HG02885 (cell line): ENCODE results near the gene DNPH1.
A peak's percentile ranks its signal among the peaks of the same experiment; 100 is the strongest.

ENCODE experiments used
- ATAC-seq: cut with Tn5 transposase; IDR thresholded peaks from one replicate; pipeline ENCODE4 v1.9.1; 2021; ENCODE audit warnings: mild to moderate bottlenecking; ENCODE audit not compliant: unreplicated experiment, poor library complexity

DNPH1 gene, protein sequence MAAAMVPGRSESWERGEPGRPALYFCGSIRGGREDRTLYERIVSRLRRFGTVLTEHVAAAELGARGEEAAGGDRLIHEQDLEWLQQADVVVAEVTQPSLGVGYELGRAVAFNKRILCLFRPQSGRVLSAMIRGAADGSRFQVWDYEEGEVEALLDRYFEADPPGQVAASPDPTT

DNA sequence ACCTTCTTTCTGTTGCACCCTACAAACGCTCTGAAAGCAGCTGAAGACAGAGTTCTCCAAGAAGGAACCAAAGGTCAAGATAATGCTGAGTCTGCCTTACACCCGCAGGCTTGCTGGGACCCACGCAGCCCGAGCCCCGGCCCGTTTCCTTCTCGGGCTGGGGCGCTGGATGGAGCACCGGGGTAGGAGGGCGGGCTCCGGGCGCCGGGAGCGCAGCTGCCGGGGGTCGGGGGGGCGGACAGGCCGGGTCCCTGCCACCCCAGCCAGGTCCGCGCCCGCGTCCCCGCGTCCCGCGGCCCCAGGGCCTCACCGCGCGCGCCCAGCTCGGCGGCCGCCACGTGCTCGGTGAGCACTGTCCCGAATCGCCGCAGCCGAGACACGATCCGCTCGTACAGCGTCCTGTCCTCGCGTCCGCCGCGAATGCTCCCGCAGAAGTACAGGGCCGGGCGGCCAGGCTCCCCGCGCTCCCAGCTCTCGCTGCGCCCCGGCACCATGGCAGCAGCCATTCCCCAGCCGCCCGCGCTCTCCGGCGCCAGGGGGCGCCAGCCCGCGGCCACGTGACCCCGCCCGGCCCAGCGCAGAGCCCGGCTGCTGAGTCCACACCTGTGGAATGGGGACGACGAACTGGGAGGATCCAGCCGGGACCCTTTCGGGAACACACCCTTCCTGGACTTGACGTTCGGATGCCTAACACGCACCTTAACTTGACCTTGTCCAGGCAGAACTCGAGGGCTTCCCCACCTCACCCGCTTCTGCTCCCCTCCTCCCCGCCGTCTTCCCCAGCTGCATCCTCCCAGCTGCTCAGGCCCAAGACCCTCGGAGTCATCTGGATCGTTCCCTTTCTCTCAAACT is at the start of gene DNPH1:
TSS of gene DNPH1 (minus strand) at position 531 of the 852 bp plus-strand sequence. CDS start at position 506, 25 bp downstream.
- peak; percentile 78 for ATAC-seq

- ATAC-seq: no peak
Measured at GRCh38 chr6:43278524-43279078, 49.3 kb upstream of the DNPH1 start.

DNA sequence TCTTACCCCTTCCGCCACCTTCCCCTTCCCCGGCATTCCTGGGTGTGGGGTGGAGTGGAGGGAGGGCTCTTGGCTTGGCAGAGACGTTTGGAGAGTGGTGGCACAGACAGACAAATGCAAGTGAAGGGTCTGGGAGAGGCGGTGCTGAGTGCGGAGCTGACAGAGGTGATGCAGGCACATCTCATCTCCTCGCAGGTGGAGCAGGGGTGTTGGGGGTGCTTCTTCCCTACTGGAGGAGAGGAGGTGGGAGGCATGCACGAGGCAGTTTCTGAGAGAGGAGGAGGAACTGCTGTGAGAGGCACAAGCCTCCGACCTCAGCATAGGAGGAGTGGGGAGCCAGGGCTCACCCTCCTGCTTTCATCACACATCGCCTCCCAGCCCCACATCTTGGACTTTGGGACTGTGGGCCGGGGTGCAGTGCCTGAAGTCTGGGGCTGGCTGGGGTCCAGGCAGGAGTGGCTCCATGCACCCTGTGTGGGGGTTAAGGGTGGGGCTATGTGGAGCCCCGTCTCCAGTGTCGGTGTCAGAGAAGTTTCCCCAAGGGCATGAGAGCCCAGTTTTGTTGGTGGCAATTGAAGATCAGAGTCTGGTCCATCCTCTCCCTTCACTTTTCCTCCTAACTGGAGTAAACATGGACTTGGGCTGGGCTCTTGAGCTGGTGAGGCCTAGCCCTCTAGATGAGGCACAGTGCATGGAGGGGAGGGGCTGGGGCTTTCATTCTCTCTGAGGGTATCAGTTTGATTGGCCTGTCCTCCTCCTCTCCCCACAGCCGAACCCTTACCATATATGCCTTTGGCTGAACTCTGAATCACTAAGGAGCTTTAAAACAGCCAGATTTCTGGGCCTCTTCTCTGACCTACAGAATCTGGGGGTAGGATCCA is 48.6 kb upstream of the DNPH1 start:
- no peak for ATAC-seq

GRCh38 chr6:43277306-43277642 is 48.0 kb upstream of the DNPH1 start:
- no peak for ATAC-seq

GRCh38 chr6:43276577-43277305 is 47.5 kb upstream of the DNPH1 start:
- no peak for ATAC-seq

DNA sequence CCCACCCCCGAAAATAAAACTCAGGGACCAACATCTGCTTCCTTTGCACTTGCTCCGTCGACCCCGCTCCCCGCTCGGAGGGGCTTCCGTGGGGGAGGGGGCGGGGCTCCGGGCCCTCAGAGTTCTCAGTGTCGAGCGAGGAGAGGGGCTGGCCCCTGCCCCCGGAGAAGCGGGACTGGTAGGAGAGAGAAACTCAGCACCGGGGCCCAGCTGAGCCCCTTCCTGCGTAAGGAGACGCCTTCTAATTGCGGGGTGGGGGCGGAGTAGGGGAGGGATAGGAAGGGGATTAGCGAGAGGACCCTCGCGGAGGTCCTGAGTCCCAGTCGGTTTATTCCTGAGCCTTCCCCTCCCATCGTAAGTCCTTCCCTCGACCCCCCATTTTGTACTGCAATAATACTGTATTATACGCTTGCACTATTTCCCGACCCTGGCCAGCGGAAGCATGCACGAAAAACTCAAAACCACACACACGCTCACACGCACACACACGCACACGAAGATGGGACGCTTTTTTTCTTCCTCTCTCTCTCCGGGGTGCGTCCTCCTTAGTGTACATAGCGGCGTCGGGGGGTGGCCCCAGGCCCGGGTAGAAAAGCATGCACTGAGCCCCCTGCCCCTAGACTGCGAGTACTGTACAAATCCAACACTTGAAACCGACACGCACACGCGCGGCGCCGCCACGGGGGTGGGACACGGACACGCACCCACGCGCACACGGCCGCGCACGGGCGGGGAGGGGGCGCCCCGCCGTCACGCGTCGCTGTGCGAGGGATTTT is 46.7 kb upstream of the DNPH1 start:
- no peak for ATAC-seq

GRCh38 chr6:43274916-43275597 is 45.8 kb upstream of the DNPH1 start:
- ATAC-seq: no peak

GRCh38 chr6:43274127-43274915 is 45.0 kb upstream of the DNPH1 start:
- ATAC-seq: no peak

GRCh38 chr6:43273707-43274106 is 44.4 kb upstream of the DNPH1 start:
- no peak for ATAC-seq

DNA sequence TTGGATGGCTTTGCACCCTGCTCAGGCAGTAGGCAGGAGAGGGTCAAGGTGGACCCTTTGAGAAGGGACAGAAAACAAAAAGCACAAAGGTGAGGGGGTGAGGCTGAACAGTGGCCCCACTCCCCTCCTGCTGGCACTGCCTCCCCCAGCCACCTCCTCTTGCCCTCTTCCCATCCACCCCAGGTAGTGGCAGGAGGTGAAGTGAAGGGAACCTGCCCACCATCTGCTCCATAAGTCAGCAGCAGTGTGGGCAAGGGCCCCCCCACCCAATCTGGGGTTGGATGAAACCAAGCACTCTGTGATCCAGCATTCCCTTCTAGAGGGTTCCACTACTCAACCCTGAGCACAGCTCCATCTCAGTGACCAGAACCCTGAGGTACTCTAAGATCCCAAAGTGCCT is 42.7 kb upstream of the DNPH1 start:
- ATAC-seq: no peak

GRCh38 chr6:43271103-43271815 is 42.0 kb upstream of the DNPH1 start:
- no peak for ATAC-seq

DNA sequence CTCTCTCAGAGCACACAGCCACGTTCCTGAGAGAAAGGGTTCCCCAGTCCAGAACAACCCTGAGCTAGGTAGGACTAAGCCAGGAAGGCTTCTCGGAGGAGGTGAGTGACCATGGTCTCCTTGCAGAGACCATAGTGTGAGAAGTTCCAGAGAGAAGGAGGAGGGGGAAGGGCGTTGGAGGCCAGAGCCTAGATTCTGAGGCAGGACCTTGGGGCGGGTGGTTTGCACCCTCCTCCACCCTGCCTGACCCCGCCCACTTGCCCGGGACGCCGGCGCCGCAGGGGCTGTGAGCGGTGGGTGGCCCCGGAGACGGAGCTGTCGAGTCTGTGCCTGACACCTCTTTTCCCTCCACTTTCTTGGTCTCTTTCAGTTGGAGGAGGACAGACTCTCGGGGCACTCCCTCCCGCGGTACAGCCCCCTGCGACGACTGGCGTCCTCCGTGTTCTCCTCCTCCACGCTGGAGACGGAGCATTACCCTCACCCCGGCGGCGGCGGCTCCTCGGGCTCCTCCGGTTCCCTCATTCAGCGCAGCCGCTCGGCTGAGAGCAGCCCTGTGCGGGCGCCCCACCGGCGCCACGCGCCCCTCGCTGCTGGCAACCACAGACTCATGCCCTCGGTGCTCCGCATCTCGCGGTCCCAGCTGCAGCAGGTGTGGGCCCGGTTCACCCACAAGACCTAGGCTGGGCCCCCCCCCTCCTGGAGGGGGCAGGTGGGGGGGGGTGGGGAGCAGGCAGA is 40.2 kb upstream of the DNPH1 start:
- ATAC-seq: no peak

DNA sequence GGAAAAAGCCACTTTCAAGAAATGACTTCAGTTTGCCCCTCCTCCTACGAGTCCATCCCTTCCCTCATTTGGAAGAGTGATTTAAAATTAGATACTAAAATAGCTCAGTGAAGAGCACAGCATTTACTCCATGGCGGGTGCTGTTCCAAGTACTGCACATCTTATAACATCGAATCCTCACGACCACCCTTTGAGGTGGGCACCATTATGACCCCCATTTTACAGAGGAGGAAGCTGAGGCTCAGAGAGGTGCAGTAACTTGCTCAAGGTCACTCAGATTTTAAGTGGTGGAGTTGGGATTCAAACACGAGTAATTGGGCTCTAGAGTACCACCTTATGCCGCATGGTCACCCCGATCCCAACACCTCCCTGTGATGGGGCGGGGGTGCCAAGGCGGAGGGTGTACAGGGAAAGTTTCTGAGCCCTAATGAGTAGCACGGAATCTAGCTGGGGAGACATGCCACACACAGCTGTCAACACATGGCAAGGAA is 39.5 kb upstream of the DNPH1 start:
- no peak for ATAC-seq

DNA sequence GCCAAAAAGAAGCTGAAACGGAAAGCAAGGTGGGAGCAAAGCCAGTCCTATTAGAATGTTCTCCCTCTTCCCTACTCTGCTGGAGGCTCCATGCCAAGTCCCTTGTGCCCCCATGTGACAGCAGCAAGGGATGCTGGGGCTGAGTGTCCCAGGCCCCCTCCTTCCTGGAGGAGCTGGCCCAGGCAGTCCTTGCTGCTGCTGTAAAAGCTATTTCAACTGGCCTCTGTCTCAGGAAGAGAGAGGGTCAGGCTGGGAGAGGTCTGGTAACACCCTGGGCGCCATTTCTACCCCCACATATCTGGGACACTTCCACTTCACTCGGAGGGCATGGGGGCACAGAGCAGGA is 39.0 kb upstream of the DNPH1 start:
- ATAC-seq: no peak

DNA sequence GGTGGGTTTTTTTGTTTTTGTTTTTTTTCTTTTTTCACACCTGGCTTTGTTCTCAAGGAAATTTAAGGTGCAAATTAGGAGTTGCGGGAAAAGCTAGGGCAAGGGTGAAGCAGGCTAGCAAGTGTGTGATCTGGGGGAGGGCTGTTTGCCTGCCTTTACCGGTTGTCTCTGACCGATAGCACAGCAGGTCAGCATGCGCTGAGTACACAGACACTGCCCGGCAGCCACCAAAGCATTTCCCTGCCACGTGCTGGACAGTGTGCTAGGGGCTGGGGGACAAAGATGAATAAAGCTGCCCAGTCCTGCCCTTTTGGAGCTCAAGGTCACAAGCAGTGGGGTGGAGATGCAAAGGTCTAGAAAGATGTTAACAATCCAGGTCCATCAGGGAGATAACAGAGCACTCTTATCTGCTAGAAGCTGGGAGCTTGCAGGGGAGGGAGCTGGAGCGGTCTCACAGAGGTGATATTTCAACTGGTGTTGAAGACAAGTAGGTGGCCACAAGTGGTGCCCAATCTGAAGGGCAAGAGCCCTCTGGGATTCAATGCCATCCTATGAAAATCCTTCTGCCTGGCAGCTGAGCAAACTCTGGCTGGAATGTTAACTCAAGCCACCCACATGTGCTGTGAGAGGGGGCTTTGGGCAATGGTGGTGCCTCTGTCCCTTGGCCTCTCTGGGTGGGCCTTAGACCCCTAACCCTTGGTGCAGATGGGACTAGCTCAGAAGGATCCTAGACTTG is 38.5 kb upstream of the DNPH1 start:
- ATAC-seq: no peak

DNA sequence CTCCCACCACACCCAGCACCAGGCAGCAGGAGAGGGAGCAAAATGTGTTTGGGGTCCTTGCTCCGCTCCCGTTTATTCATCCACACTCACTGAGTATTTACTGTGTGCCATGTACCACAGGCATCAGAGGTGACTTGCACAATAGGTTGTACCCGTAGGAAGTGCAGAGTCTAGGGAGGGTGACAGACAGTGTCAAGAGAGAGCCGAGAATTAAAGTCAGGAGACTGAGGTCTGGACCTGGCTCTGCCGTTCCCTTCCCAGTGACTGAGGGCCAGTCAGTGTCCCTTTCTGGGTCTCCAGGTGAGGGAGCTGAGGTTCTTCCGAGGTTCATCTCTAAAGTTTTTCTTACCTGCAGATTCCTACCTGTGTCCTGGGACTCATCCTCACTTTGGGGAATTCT is 36.3 kb upstream of the DNPH1 start:
- ATAC-seq: no peak
